HepG2 (cell line): ENCODE results near the gene AP5B1. TPM values are rescaled to one million over a fixed set of nuclear protein-coding genes. Genes with fewer than 3 reads are reported as not detected.

Experiments
- ARID2 ChIP-seq: sonication (generic); formaldehyde crosslinking; IDR thresholded peaks from 2 replicates; pipeline ENCODE4 v1.8.1; 2022; ENCODE audit warnings: mild to moderate bottlenecking, missing genetic modification reagents, borderline replicate concordance
- CREM ChIP-seq, 2 experiments: sonication (generic) in 1 of 2; formaldehyde crosslinking in 1 of 2; IDR thresholded peaks; 2 replicates each; pipeline versions ENCODE4 v1.4.0 to v1.6.1; 2016 to 2020; ENCODE audit warnings: antibody characterized with exemption in 1 of 2, mild to moderate bottlenecking in 1 of 2, missing genetic modification reagents in 1 of 2
- ERF ChIP-seq: IDR thresholded peaks from 2 replicates; pipeline ENCODE4 v1.6.1; 2018; ENCODE audit warnings: missing biosample characterization, missing genetic modification reagents
- FOXO1 ChIP-seq: sonication (generic); formaldehyde crosslinking; IDR thresholded peaks from 2 replicates; pipeline ENCODE4 v1.4.0; 2020; ENCODE audit warnings: missing genetic modification reagents
- KDM2A ChIP-seq: sonication (generic); formaldehyde crosslinking; IDR thresholded peaks from 2 replicates; pipeline ENCODE4 v1.4.0; 2020; ENCODE audit warnings: low read depth, missing genetic modification reagents, borderline replicate concordance
- RARA ChIP-seq: IDR thresholded peaks from 2 replicates; pipeline ENCODE4 v1.6.1; 2016; ENCODE audit warnings: missing genetic modification reagents, missing compliant biosample characterization
- SKI ChIP-seq: fragments of 450-650 bp; IDR thresholded peaks from one replicate; pipeline ENCODE4 v1.6.1; 2018; ENCODE audit warnings: mild to moderate bottlenecking; ENCODE audit not compliant: partially characterized antibody
- SOX5 ChIP-seq: IDR thresholded peaks from 2 replicates; pipeline ENCODE4 v1.6.1; 2016; ENCODE audit warnings: borderline replicate concordance
- SOX6 ChIP-seq, 2 experiments: fragments of 450-650 bp in 1 of 2; sonication (generic) in 1 of 2; formaldehyde crosslinking in 1 of 2; IDR thresholded peaks; 2 replicates each; pipeline versions ENCODE4 v1.4.0 to v1.6.1; 2017 to 2020; ENCODE audit warnings: antibody characterized with exemption in 1 of 2, mild to moderate bottlenecking in 1 of 2, missing genetic modification reagents in 1 of 2
- TCF12 ChIP-seq, 2 experiments: fragments of 450-650 bp in 1 of 2; sonication (generic) in 1 of 2; formaldehyde crosslinking in 1 of 2; IDR thresholded peaks; 2 replicates each; pipeline versions ENCODE4 v1.6.1 to v1.8.0; 2017 to 2022; ENCODE audit warnings: antibody characterized with exemption in 1 of 2, mild to moderate bottlenecking in 1 of 2, missing genetic modification reagents in 1 of 2, moderate library complexity in 1 of 2
- TGIF2 ChIP-seq: IDR thresholded peaks from 2 replicates; pipeline ENCODE4 v1.6.1; 2016; ENCODE audit warnings: control low read depth, missing compliant biosample characterization
- ZNF225 ChIP-seq: sonication (generic); formaldehyde crosslinking; IDR thresholded peaks from 2 replicates; pipeline ENCODE4 v1.4.0; 2020; ENCODE audit warnings: mild to moderate bottlenecking, missing genetic modification reagents
- ZNF274 ChIP-seq: sonication (generic); formaldehyde crosslinking; IDR thresholded peaks from 2 replicates; pipeline ENCODE4 v1.5.1; 2020; ENCODE audit warnings: mild to moderate bottlenecking, missing genetic modification reagents
- ZNF776 ChIP-seq: sonication (generic); formaldehyde crosslinking; IDR thresholded peaks from 2 replicates; pipeline ENCODE4 v1.4.0; 2020; ENCODE audit warnings: mild to moderate bottlenecking, missing genetic modification reagents
- polyA plus RNA-seq, 8 experiments: library from polyadenylated mRNA; depleted of rRNA in 3 of 8; stranded (reverse) in 7 of 8; unstranded in 1 of 8; fragments of >200 nt; fragmentation: Illumina TruSeq in 4 of 8; extraction: Trizol in 4 of 8; gene quantifications; 2 replicates each; pipeline versions ENCODE4 v1.2.1 to v1.2.3, GENCODE V29; 2011 to 2016; ENCODE audit warnings: low read depth in 4 of 8, missing spikeins in 1 of 8, mixed read lengths in 1 of 8; ENCODE audit not compliant: insufficient read depth in 1 of 8
- total RNA-seq, 5 experiments: library from RNA; depleted of rRNA; stranded (reverse); fragments of >200 nt; fragmentation: Illumina TruSeq; extraction: Trizol; gene quantifications; 2 replicates each; pipeline ENCODE4 v1.2.3, GENCODE V29; 2016; ENCODE audit warnings: low read depth in 1 of 5
- TF ChIP-seq, protein P1 (sequence below), 2 experiments: sonication (generic) in 1 of 2; formaldehyde crosslinking in 1 of 2; IDR thresholded peaks; 2 replicates each; pipeline versions ENCODE4 v1.4.0 to v1.6.1; 2018 to 2020; ENCODE audit warnings: missing genetic modification reagents in 2 of 2, borderline replicate concordance in 1 of 2, low read depth in 1 of 2, mild to moderate bottlenecking in 1 of 2, missing biosample characterization in 1 of 2
- TF ChIP-seq, protein P2 (sequence below): IDR thresholded peaks from 2 replicates; pipeline ENCODE4 v1.6.1; 2018; ENCODE audit warnings: missing genetic modification reagents, mild to moderate bottlenecking, missing compliant biosample characterization
- TF ChIP-seq, protein P3 (sequence below): sonication (generic); formaldehyde crosslinking; IDR thresholded peaks from 2 replicates; pipeline ENCODE4 v1.5.0; 2020; ENCODE audit warnings: mild to moderate bottlenecking, missing genetic modification reagents, moderate library complexity
- TF ChIP-seq, protein P4 (sequence below): sonication (generic); formaldehyde crosslinking; IDR thresholded peaks from 2 replicates; pipeline ENCODE4 v1.5.0; 2020; ENCODE audit warnings: mild to moderate bottlenecking, missing genetic modification reagents, borderline replicate concordance

Gene AP5B1
- total and polyA plus RNA-seq, 2 of the 13 experiments (the other 11 are each of a cell fraction or from before 2014, with no cell fraction given), result 1.7 to 4.4 TPM

DNA sequence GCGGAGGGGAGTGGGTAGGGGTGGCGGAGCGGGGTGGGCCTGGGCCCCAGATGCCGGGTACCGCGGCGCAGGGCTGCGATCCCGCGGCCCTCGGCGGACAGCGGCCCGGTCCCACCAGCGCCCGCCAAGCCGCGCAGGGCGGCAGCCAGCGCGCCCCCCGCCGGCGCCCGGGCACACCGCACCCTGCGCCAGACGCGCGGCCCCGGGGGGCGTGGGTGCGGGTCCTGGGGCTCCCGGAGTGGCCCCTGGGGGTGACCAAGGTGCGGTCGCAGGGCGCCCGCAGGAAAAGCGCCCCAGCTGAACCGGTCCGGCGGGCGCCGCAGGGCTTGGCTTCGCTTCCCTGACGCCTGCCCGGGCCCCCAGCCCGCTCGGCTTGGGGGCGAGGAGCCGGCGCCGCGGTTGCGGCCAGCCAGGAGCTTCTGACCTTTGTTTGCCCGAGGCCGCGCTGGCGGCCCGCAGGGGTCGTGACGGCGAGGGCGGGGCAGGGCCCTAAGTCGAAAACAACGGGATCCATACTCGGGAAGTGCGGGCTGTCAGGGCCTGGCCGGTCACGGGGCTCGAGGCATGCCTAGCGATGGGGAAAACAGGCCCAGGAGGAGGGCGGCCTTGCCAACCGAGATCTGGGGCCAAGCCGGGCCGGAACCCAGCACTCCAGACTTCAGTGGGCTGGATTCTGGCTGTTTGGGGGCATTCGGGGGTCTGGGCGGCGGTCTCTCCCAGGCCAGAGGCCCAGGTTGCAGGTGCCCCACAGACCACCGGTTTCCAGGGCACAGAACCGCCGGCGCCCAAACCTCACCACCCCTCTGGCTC, 581 bp upstream of the AP5B1 start (continued):
- TF ChIP-seq, protein P1, sequence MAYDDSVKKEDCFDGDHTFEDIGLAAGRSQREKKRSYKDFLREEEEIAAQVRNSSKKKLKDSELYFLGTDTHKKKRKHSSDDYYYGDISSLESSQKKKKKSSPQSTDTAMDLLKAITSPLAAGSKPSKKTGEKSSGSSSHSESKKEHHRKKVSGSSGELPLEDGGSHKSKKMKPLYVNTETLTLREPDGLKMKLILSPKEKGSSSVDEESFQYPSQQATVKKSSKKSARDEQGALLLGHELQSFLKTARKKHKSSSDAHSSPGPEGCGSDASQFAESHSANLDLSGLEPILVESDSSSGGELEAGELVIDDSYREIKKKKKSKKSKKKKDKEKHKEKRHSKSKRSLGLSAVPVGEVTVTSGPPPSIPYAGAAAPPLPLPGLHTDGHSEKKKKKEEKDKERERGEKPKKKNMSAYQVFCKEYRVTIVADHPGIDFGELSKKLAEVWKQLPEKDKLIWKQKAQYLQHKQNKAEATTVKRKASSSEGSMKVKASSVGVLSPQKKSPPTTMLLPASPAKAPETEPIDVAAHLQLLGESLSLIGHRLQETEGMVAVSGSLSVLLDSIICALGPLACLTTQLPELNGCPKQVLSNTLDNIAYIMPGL (CRISPR knock-in tag; IDR thresholded peaks at IDR 0.05; ENCODE audit: borderline replicate concordance in 1 of 2, low read depth in 1 of 2), result 0 out of 4 replicates have a peak, but pooled peaks of 1 of the 2 experiments have one; percentile 11
- TF ChIP-seq KDM2A (CRISPR knock-in tag), result 0 out of 2 replicates have a peak, but pooled peaks have one; percentile 19
- peak; percentile 50 for TF ChIP-seq RARA (CRISPR knock-in tag)
- TF ChIP-seq SOX6 (IDR thresholded peaks at IDR 0.05), result no peak
- peak; percentile 33; the same call in 1 of the 2 replicates for TF ChIP-seq SOX6 (CRISPR knock-in tag; IDR thresholded peaks at IDR 0.05)
- TF ChIP-seq CREM (IDR thresholded peaks at IDR 0.05), result no peak
- no peak for TF ChIP-seq CREM (CRISPR knock-in tag; IDR thresholded peaks at IDR 0.05)
- TF ChIP-seq ZNF225 (CRISPR knock-in tag), result no peak
- TF ChIP-seq TCF12 (IDR thresholded peaks at IDR 0.05), result no peak
- TF ChIP-seq TCF12 (CRISPR knock-in tag; IDR thresholded peaks at IDR 0.05), result 0 out of 2 replicates have a peak, but pooled peaks have one; percentile 56
- TF ChIP-seq TGIF2 (CRISPR knock-in tag), result no peak
- TF ChIP-seq SOX5 (CRISPR knock-in tag), result peak; percentile 11; the same call in 1 of the 2 replicates
- TF ChIP-seq, protein P2, sequence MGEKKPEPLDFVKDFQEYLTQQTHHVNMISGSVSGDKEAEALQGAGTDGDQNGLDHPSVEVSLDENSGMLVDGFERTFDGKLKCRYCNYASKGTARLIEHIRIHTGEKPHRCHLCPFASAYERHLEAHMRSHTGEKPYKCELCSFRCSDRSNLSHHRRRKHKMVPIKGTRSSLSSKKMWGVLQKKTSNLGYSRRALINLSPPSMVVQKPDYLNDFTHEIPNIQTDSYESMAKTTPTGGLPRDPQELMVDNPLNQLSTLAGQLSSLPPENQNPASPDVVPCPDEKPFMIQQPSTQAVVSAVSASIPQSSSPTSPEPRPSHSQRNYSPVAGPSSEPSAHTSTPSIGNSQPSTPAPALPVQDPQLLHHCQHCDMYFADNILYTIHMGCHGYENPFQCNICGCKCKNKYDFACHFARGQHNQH (CRISPR knock-in tag), result 0 out of 2 replicates have a peak, but pooled peaks have one; percentile 27
- TF ChIP-seq, protein P3, sequence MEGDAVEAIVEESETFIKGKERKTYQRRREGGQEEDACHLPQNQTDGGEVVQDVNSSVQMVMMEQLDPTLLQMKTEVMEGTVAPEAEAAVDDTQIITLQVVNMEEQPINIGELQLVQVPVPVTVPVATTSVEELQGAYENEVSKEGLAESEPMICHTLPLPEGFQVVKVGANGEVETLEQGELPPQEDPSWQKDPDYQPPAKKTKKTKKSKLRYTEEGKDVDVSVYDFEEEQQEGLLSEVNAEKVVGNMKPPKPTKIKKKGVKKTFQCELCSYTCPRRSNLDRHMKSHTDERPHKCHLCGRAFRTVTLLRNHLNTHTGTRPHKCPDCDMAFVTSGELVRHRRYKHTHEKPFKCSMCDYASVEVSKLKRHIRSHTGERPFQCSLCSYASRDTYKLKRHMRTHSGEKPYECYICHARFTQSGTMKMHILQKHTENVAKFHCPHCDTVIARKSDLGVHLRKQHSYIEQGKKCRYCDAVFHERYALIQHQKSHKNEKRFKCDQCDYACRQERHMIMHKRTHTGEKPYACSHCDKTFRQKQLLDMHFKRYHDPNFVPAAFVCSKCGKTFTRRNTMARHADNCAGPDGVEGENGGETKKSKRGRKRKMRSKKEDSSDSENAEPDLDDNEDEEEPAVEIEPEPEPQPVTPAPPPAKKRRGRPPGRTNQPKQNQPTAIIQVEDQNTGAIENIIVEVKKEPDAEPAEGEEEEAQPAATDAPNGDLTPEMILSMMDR (CRISPR knock-in tag), result 0 out of 2 replicates have a peak, but pooled peaks have one; percentile 16
- TF ChIP-seq, protein P4, sequence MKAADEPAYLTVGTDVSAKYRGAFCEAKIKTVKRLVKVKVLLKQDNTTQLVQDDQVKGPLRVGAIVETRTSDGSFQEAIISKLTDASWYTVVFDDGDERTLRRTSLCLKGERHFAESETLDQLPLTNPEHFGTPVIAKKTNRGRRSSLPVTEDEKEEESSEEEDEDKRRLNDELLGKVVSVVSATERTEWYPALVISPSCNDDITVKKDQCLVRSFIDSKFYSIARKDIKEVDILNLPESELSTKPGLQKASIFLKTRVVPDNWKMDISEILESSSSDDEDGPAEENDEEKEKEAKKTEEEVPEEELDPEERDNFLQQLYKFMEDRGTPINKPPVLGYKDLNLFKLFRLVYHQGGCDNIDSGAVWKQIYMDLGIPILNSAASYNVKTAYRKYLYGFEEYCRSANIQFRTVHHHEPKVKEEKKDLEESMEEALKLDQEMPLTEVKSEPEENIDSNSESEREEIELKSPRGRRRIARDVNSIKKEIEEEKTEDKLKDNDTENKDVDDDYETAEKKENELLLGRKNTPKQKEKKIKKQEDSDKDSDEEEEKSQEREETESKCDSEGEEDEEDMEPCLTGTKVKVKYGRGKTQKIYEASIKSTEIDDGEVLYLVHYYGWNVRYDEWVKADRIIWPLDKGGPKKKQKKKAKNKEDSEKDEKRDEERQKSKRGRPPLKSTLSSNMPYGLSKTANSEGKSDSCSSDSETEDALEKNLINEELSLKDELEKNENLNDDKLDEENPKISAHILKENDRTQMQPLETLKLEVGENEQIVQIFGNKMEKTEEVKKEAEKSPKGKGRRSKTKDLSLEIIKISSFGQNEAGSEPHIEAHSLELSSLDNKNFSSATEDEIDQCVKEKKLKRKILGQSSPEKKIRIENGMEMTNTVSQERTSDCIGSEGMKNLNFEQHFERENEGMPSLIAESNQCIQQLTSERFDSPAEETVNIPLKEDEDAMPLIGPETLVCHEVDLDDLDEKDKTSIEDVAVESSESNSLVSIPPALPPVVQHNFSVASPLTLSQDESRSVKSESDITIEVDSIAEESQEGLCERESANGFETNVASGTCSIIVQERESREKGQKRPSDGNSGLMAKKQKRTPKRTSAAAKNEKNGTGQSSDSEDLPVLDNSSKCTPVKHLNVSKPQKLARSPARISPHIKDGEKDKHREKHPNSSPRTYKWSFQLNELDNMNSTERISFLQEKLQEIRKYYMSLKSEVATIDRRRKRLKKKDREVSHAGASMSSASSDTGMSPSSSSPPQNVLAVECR (CRISPR knock-in tag), result peak; percentile 24; the same call in 1 of the 2 replicates
- peak; percentile 26 for TF ChIP-seq SKI
- peak; percentile 37; the same call in 1 of the 2 replicates for TF ChIP-seq ZNF776 (CRISPR knock-in tag)
- no peak for TF ChIP-seq ARID2
- peak; percentile 64; the same call in 1 of the 2 replicates for TF ChIP-seq FOXO1 (CRISPR knock-in tag)
- peak; percentile 58; the same call in 1 of the 2 replicates for TF ChIP-seq ERF (CRISPR knock-in tag)
- TF ChIP-seq ZNF274 (CRISPR knock-in tag), result peak; percentile 47; the same call in 1 of the 2 replicates
